Stimulated activated naive B cell treated with anti-CD40 and anti-IgM and Interleukin-4, amounts not matched to agents 10 μg/mL and 1 μg/mL and 100 μg/mL, for 72 hours (primary cell): ENCODE data around the gene FSD2.
A peak's percentile ranks its signal among the peaks of the same experiment; 100 is the strongest.
"Not testable (repeated sequence)": the region's sequence is repeated elsewhere in the genome, so short reads cannot be mapped to it uniquely, and the experiment has no call there.

Experiments used
- ATAC-seq, 2 donors: fragments of 150-1000 bp; cut with Tn5 transposase; replicated peaks; 2 replicates each; pipeline ENCODE4 v1.10.0; 2021; ENCODE audit warnings: moderate library complexity in 1 of 2
- DNase-seq: peaks from one replicate; pipeline ENCODE4 v3.0.0; 2021
- H3K27ac Mint-ChIP-seq: one replicate; pipeline ENCODE4 v1.8.0; 2022; ENCODE audit warnings: mild to moderate bottlenecking, mixed read lengths
- H3K27me3 Mint-ChIP-seq, 2 donors: one replicate each; pipeline ENCODE4 v1.8.0; 2022; ENCODE audit warnings: mixed read lengths in 2 of 2
- H3K36me3 Mint-ChIP-seq, 2 donors: one replicate each; pipeline ENCODE4 v1.8.0; 2022; ENCODE audit warnings: mixed read lengths in 2 of 2, mild to moderate bottlenecking in 1 of 2
- H3K4me1 Mint-ChIP-seq, 2 donors: one replicate each; pipeline ENCODE4 v1.8.0; 2022; ENCODE audit warnings: mixed read lengths in 2 of 2, mild to moderate bottlenecking in 1 of 2
- H3K4me3 Mint-ChIP-seq, 2 donors: one replicate each; pipeline ENCODE4 v1.8.0; 2022; ENCODE audit warnings: mild to moderate bottlenecking in 2 of 2, mixed read lengths in 2 of 2, moderate library complexity in 1 of 2
- H3K9me3 Mint-ChIP-seq, 2 donors: one replicate each; pipeline ENCODE4 v1.8.0; 2022; ENCODE audit warnings: mixed read lengths in 2 of 2, mild to moderate bottlenecking in 1 of 2

Gene FSD2

GRCh38 chr15:82840166-82840565 lies 34.3 kb upstream of the FSD2 start:
- H3K4me3 Mint-ChIP-seq, result no peak overlapping the region

GRCh38 chr15:82839136-82839535 lies 33.3 kb upstream of the FSD2 start:
- ATAC-seq, result no peak

More at GRCh38 chr15:82840166-82840565, 34.3 kb upstream of the FSD2 start:
- Mint-ChIP-seq H3K27ac (no peak overlapping the region), H3K9me3 (peaks cover 0 to 2% of the 10 kb centered on the region in 2 donors), H3K4me1 (peaks cover 33 to 36% of the 10 kb centered on the region in 2 donors), H3K36me3 (peaks cover 58 to 70% of the 10 kb centered on the region in 2 donors), H3K27me3 (no peaks in the 10 kb centered on the region)
- DNase-seq (no peak), ATAC-seq (no peak)

GRCh38 chr15:82838096-82838735 lies 32.3 kb upstream of the FSD2 start:
- peak in 1 of 2 donors; percentile 28 for ATAC-seq
- Mint-ChIP-seq H3K36me3 (peaks cover 64 to 78% of the 10 kb centered on the region in 2 donors), H3K4me3 (peak overlapping the region in 1 of 2 donors; percentile 19), H3K27me3 (no peaks in the 10 kb centered on the region), H3K9me3 (peaks cover 2% of the 10 kb centered on the region in 2 donors), H3K27ac (peak overlapping the region; percentile 72), H3K4me1 (peaks cover 23 to 33% of the 10 kb centered on the region in 2 donors)
- DNase-seq, result no peak

More at GRCh38 chr15:82839136-82839535, 33.3 kb upstream of the FSD2 start:
- Mint-ChIP-seq H3K4me1 (peaks cover 27 to 31% of the 10 kb centered on the region in 2 donors), H3K4me3 (no peak overlapping the region), H3K27ac (no peak overlapping the region), H3K36me3 (peaks cover 61 to 76% of the 10 kb centered on the region in 2 donors), H3K9me3 (peaks cover 0 to 2% of the 10 kb centered on the region in 2 donors), H3K27me3 (no peaks in the 10 kb centered on the region)
- DNase-seq, result no peak

- Mint-ChIP-seq H3K9me3 (peaks cover 2 to 3% of the 10 kb centered on the region in 2 donors), H3K27me3 (no peaks in the 10 kb centered on the region), H3K27ac (peak overlapping the region; percentile 47), H3K4me1 (peaks cover 36 to 54% of the 10 kb centered on the region in 2 donors), H3K4me3 (peak overlapping the region in 1 of 2 donors; percentile 48), H3K36me3 (peaks cover 63 to 83% of the 10 kb centered on the region in 2 donors)
- DNase-seq, result no peak
- no peak for ATAC-seq
These were observed 29.6 kb upstream of the FSD2 start for GRCh38 chr15:82835391-82835917.

- DNase-seq, result no peak
- H3K4me1 Mint-ChIP-seq, result peaks cover 38 to 66% of the 10 kb centered on the region in 2 donors
- no peak for ATAC-seq
- H3K9me3 Mint-ChIP-seq, result peaks cover 2 to 3% of the 10 kb centered on the region in 2 donors
- peak overlapping the region; percentile 69 to 70 for H3K4me3 Mint-ChIP-seq
- peak overlapping the region; percentile 97 for H3K27ac Mint-ChIP-seq
- H3K27me3 Mint-ChIP-seq, result no peaks in the 10 kb centered on the region
- peaks cover 62 to 77% of the 10 kb centered on the region in 2 donors for H3K36me3 Mint-ChIP-seq
These were observed 27.5 kb upstream of the FSD2 start for GRCh38 chr15:82833362-82833682.

GRCh38 chr15:82832601-82833361 lies 26.9 kb upstream of the FSD2 start:
- Mint-ChIP-seq H3K4me1 (peaks cover 35 to 68% of the 10 kb centered on the region in 2 donors), H3K4me3 (peak overlapping the region; percentile 69 to 70), H3K27ac (peak overlapping the region; percentile 97), H3K36me3 (peaks cover 62 to 77% of the 10 kb centered on the region in 2 donors), H3K9me3 (peaks cover 2 to 3% of the 10 kb centered on the region in 2 donors), H3K27me3 (no peaks in the 10 kb centered on the region)
- DNase-seq (peak; percentile 52), ATAC-seq (peak; percentile 89 to 92)

GRCh38 chr15:82831894-82832600 lies 26.2 kb upstream of the FSD2 start:
- H3K36me3 Mint-ChIP-seq, result peaks cover 55 to 73% of the 10 kb centered on the region in 2 donors
- H3K9me3 Mint-ChIP-seq, result peaks cover 0 to 3% of the 10 kb centered on the region in 2 donors
- H3K4me3 Mint-ChIP-seq, result peak overlapping the region; percentile 69 to 70
- H3K27me3 Mint-ChIP-seq, result no peaks in the 10 kb centered on the region
- DNase-seq (no peak), ATAC-seq (no peak)
- H3K4me1 Mint-ChIP-seq, result peaks cover 32 to 65% of the 10 kb centered on the region in 2 donors
- H3K27ac Mint-ChIP-seq, result peak overlapping the region; percentile 97

- Mint-ChIP-seq H3K27me3 (no peaks in the 10 kb centered on the region), H3K9me3 (peaks cover 0 to 3% of the 10 kb centered on the region in 2 donors), H3K4me3 (peak overlapping the region in 1 of 2 donors; percentile 11), H3K4me1 (peaks cover 26 to 58% of the 10 kb centered on the region in 2 donors), H3K27ac (no peak overlapping the region), H3K36me3 (peaks cover 45 to 66% of the 10 kb centered on the region in 2 donors)
- no peak for DNase-seq
- no peak for ATAC-seq
These were observed 24.7 kb upstream of the FSD2 start for GRCh38 chr15:82830427-82831173.

- no peak for ATAC-seq
- peaks cover 36 to 60% of the 10 kb centered on the region in 2 donors for H3K36me3 Mint-ChIP-seq
- peaks cover 0 to 3% of the 10 kb centered on the region in 2 donors for H3K9me3 Mint-ChIP-seq
- DNase-seq, result no peak
- peak overlapping the region; percentile 10 for H3K27ac Mint-ChIP-seq
- H3K27me3 Mint-ChIP-seq, result no peaks in the 10 kb centered on the region
- peaks cover 25 to 56% of the 10 kb centered on the region in 2 donors for H3K4me1 Mint-ChIP-seq
- no peak overlapping the region for H3K4me3 Mint-ChIP-seq
These were observed 23.4 kb upstream of the FSD2 start for GRCh38 chr15:82829234-82829633.

GRCh38 chr15:82828075-82828474 lies 22.2 kb upstream of the FSD2 start:
- H3K27me3 Mint-ChIP-seq, result no peaks in the 10 kb centered on the region
- DNase-seq (no peak), ATAC-seq (no peak)
- H3K9me3 Mint-ChIP-seq, result peaks cover 0 to under 1% of the 10 kb centered on the region in 2 donors
- H3K36me3 Mint-ChIP-seq, result peaks cover 26 to 50% of the 10 kb centered on the region in 2 donors
- H3K27ac Mint-ChIP-seq, result peak overlapping the region; percentile 79
- H3K4me1 Mint-ChIP-seq, result peaks cover 22 to 45% of the 10 kb centered on the region in 2 donors
- no peak overlapping the region for H3K4me3 Mint-ChIP-seq

GRCh38 chr15:82823049-82823448 lies 17.2 kb upstream of the FSD2 start:
- no peak overlapping the region for H3K27ac Mint-ChIP-seq

GRCh38 chr15:82821851-82822250 lies 16.0 kb upstream of the FSD2 start:
- ATAC-seq, result not testable (repeated sequence)

More at GRCh38 chr15:82823049-82823448, 17.2 kb upstream of the FSD2 start:
- peaks cover 24 to 38% of the 10 kb centered on the region in 2 donors for H3K36me3 Mint-ChIP-seq
- no peak overlapping the region for H3K4me3 Mint-ChIP-seq
- H3K9me3 Mint-ChIP-seq, result no peaks in the 10 kb centered on the region
- no peaks in the 10 kb centered on the region for H3K27me3 Mint-ChIP-seq
- ATAC-seq, result no peak
- peaks cover 1 to 3% of the 10 kb centered on the region in 2 donors for H3K4me1 Mint-ChIP-seq
- DNase-seq, result no peak

GRCh38 chr15:82821396-82821795 lies 15.5 kb upstream of the FSD2 start:
- H3K4me1 Mint-ChIP-seq, ATAC-seq, H3K27ac Mint-ChIP-seq, H3K27me3 Mint-ChIP-seq, DNase-seq, H3K4me3 Mint-ChIP-seq, H3K9me3 Mint-ChIP-seq: not testable (repeated sequence)
- H3K36me3 Mint-ChIP-seq, result peaks cover 25 to 36% of the 10 kb centered on the region in 2 donors

More at GRCh38 chr15:82821851-82822250, 16.0 kb upstream of the FSD2 start:
- not testable (repeated sequence) for H3K9me3 Mint-ChIP-seq, DNase-seq, H3K27me3 Mint-ChIP-seq, H3K4me3 Mint-ChIP-seq, H3K27ac Mint-ChIP-seq, H3K4me1 Mint-ChIP-seq
- peaks cover 23 to 36% of the 10 kb centered on the region in 2 donors for H3K36me3 Mint-ChIP-seq
